NCI-H1436 treated with DMSO at 0.1 percent for 48 hours (cell line): ENCODE results near the gene CLPX.
"Not testable (repeated sequence)": the region's sequence is repeated elsewhere in the genome, so short reads cannot be mapped to it uniquely, and the experiment has no call there.

Experiments used
- DNase-seq: peaks from one replicate; lab custom pipeline; 2025; lab: John Stamatoyannopoulos, UW

CLPX gene

DNA sequence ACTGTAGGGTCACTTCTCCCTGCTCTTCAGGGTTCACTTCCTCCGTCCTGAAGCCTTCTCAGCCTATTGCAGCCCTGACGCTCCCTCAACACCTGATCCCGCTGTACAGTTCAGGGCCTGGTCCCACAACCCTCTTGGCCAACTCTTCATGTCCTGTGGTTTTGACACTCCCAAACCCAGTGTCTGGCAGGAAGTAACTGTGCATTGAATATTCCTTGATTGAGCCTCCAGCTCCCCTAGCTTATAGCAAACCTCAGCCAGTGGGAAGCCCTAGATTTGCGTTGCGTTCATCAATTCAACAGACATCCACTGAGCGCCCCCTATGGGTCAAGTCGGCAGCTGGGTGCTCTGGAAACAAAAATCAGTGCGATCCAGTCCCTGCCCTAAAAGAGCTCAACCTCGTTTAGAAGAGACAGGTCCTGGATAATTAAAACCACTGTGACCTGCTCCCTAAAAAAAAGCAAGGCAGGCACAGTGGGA, 83.7 kb downstream of the CLPX start:
- DNase-seq = no peak

- no peak for DNase-seq
These were observed 84.7 kb downstream of the CLPX start for GRCh38 chr15:65100442-65100841.

DNA sequence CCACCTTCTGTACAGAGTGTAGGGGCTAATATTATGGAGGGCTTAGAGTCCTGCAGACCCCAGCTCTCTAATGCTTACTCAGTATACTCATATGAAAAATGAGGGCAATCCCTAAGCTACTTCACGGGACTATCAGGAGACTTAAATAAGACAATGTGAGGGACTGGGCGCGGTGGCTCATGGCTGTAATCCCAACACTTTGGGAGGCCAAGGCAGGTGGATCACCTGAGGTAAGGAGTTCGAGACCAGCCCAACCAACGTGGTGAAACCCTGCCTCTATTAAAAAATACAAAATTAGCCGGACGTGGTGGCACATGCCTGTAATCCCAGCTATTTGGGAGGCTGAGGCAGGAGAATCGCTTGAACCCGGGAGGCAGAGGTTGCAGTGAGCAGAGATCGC, 85.3 kb downstream of the CLPX start:
- not testable (repeated sequence) for DNase-seq

- no peak for DNase-seq
These were observed 85.8 kb downstream of the CLPX start for GRCh38 chr15:65099336-65099735.
